Colonic mucosa (tissue), 4 donors: ENCODE data around the gene CYSTM1. TPM values are rescaled to one million over a fixed set of nuclear protein-coding genes. Genes with fewer than 3 reads are reported as not detected.

Experiments
- DNase-seq: peaks from one replicate; pipeline ENCODE4 v3.0.0-alpha.2; 2020
- H3K27ac ChIP-seq: fragments of 200-600 bp; one replicate; pipeline ENCODE4 v1.8.0; 2021
- H3K27me3 ChIP-seq: fragments of 200-600 bp; one replicate; pipeline ENCODE4 v1.8.0; 2021
- H3K36me3 ChIP-seq: fragments of 200-600 bp; one replicate; pipeline ENCODE4 v1.8.0; 2021
- H3K4me1 ChIP-seq: fragments of 200-600 bp; one replicate; pipeline ENCODE4 v1.8.0; 2021; ENCODE audit warnings: mild to moderate bottlenecking
- H3K4me3 ChIP-seq: fragments of 200-600 bp; one replicate; pipeline ENCODE4 v1.8.0; 2021
- H3K9ac ChIP-seq, 2 donors: one replicate each; pipeline ENCODE4 v1.7.0; 2013; ENCODE audit warnings: control low read depth in 2 of 2, low read depth in 2 of 2, low read length in 2 of 2
- H3K9me3 ChIP-seq: fragments of 200-600 bp; one replicate; pipeline ENCODE4 v1.8.0; 2021
- CTCF ChIP-seq: fragments of 200-600 bp; IDR thresholded peaks from one replicate; pipeline ENCODE4 v1.8.0; 2022; ENCODE audit warnings: antibody characterized with exemption, mild to moderate bottlenecking
- intact Hi-C: fragments of 100-400 bp; cut with DNase I; formaldehyde crosslinking; loops from one replicate; pipeline ENCODE4 v1.14.1; 2022
- total RNA-seq, 2 donors: library from RNA; stranded (reverse); fragmentation: NEBNext Ultra II Directional in 1 of 2; extraction: Animal tissue kit (Norgen Biotek cat#: 25700) in 1 of 2; gene quantifications; one replicate each; pipeline ENCODE4 v1.2.1, GENCODE V29; 2021
- donor health status: healthy.
- donor health status: DM: no; HTN: no; CAD: no.
- donor health status: DM: no; HTN: no; CAD: no.

The CYSTM1 gene
- total RNA-seq, 2 donors from 2014 or later: 205 TPM

- TF ChIP-seq CTCF: no peak
- H3K4me1 ChIP-seq: peaks cover 15% of the 10 kb centered on the region
- H3K36me3 ChIP-seq: no peaks in the 10 kb centered on the region
- H3K27ac ChIP-seq: no peak overlapping the region
- intact Hi-C loops: no loop called here
- H3K4me3 ChIP-seq: no peak overlapping the region
- no peaks in the 10 kb centered on the region for H3K27me3 ChIP-seq
- no peaks in the 10 kb centered on the region for H3K9me3 ChIP-seq
- H3K9ac ChIP-seq: no peak overlapping the region
- no peak for DNase-seq
These were observed 39.8 kb downstream of the CYSTM1 start for GRCh38 chr5:140214831-140215230.

DNA sequence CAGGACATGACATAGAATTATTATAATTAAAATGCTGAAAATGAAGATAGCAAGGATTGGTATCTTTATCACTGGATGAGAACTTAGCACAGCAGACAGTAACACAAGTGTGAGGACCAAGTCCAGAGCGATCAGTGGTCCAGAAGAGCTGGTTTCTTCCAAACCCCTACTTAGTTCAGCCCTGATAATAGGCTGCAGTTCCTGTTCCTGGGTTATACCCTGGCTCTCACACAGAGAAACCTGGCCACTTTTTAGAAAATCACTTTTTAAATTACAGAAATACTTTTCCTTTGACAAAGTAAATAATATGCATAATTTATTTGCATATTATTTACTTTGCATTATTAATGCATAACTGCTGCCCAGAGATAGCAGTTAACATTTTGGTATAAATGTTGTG, 40.3 kb downstream of the CYSTM1 start:
- peaks cover 18% of the 10 kb centered on the region for H3K4me1 ChIP-seq

DNA sequence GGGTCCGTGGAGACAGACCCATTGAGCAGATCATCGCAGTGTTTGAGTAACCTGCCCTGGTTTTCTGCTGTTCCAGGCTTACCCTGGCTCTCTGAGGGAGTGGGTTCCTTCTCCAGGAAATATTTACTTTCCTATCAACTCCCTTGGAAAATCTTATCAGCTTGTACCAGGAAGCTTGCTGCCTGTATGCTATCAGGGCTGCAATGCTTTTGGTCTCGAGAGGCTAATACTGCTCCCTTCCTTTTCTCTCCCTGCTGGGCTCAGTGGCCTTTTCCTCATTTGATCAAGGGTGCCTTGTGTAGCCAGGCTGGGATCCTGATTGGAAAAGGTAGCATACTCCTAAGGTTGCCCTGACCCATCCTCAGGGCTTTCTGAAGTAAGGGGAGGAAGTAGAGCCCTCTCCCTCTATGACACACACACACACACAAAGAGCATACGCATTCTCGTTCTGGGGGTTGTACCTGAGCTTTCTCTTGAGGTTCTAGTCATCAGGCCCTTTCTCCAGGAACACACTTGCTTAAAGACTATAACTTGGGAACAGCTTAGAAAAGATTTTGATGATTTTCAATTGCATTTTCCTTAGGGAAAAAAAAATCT, 41.6 kb downstream of the CYSTM1 start:
- no peak for TF ChIP-seq CTCF
- Histone ChIP-seq H3K4me1 (peaks cover 18% of the 10 kb centered on the region), H3K27me3 (no peaks in the 10 kb centered on the region), H3K36me3 (no peaks in the 10 kb centered on the region), H3K9ac (peak overlapping the region in 1 of 2 donors; percentile 12), H3K9me3 (no peaks in the 10 kb centered on the region), H3K27ac (peak overlapping the region; percentile 68), H3K4me3 (no peak overlapping the region)
- intact Hi-C loops: no loop called here
- DNase-seq: peak; percentile 56

More for the DNA sequence above, 40.3 kb downstream of the CYSTM1 start:
- Histone ChIP-seq H3K27me3 (no peaks in the 10 kb centered on the region), H3K9ac (no peak overlapping the region), H3K9me3 (no peaks in the 10 kb centered on the region), H3K27ac (no peak overlapping the region), H3K36me3 (no peaks in the 10 kb centered on the region), H3K4me3 (no peak overlapping the region)
- no peak for DNase-seq
- no peak for TF ChIP-seq CTCF
- intact Hi-C loops: no loop called here

- no peak for TF ChIP-seq CTCF
- H3K9me3 ChIP-seq: no peaks in the 10 kb centered on the region
- intact Hi-C loops: no loop called here
- DNase-seq: no peak
- no peak overlapping the region for H3K4me3 ChIP-seq
- H3K4me1 ChIP-seq: peaks cover 25% of the 10 kb centered on the region
- no peaks in the 10 kb centered on the region for H3K27me3 ChIP-seq
- no peaks in the 10 kb centered on the region for H3K36me3 ChIP-seq
- H3K27ac ChIP-seq: no peak overlapping the region
- no peak overlapping the region for H3K9ac ChIP-seq
These were observed 42.5 kb downstream of the CYSTM1 start for GRCh38 chr5:140217299-140218026.

DNA sequence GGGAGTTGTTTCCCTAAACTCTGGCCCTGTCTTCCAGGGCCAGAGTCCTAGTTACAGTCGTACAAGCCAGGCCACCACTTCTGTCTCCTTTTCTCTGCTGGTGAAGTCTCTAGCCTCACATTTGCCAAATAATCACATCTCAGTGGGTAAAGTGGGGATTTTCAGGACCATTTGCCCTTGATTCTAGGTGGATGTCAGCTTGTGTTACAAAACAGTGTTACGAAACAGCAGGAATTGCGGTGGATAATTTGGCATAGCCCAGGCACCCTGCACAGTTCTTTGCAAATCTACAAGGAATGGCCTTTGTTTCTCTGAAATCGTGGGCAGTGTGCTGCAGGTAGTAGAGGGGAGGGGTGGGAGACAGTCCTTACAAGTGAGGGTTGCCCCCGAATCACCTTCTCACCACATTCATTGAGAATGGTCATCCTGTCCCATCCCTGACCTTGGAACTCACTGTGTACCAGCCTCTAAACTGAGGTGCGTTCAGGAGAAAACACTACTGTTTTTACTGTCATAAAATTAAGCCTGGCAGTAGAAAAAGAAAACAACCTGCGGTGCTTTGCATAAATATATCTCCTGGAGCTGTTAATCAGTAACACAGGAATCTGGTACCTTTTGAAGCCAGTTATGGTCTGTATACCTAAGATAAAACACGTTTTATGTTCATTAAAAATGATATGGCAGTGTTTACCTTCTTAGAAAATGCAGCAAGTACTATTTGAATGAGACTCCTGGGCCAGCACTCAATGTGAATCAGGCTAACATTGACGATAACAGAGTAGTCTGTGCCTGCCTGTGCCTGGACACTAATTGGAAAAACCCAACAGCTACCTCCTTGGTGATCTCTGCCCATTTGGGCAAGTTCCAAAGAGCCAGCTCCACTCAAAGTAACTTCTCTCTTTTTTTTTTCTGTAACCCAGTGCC, 44.3 kb downstream of the CYSTM1 start:
- intact Hi-C loops: no loop called here
- Histone ChIP-seq H3K4me3 (no peak overlapping the region), H3K36me3 (no peaks in the 10 kb centered on the region), H3K27ac (peak overlapping the region; percentile 70), H3K9ac (peak overlapping the region in 1 of 2 donors; percentile 56), H3K4me1 (peaks cover 30% of the 10 kb centered on the region), H3K27me3 (no peaks in the 10 kb centered on the region), H3K9me3 (no peaks in the 10 kb centered on the region)
- TF ChIP-seq CTCF: no peak
- DNase-seq: peak; percentile 61
